Measurements from ENCODE around the gene ANKRD63. TPM values are rescaled to one million over a fixed set of nuclear protein-coding genes. Genes with fewer than 3 reads are reported as not detected.

The ANKRD63 gene
- total RNA-seq, 2 donors from 2014 or later = not detected

- intact Hi-C loops (cut with DNase I) = no loop called here
- Histone ChIP-seq H3K9me3 (no peaks in the 10 kb centered on the region), H3K36me3 (replicated peaks in 1 of 2; ENCODE audit: insufficient read depth in 1 of 2, low read depth in 2 of 2) (no peaks in the 10 kb centered on the region), H3K4me1 (peaks cover 36% of the 10 kb centered on the region), H3K27me3 (peaks cover 0 to 8% of the 10 kb centered on the region in 2 donors), H3K27ac (no peak overlapping the region), H3K4me3 (no peak overlapping the region)
- ATAC-seq (no peak), DNase-seq (no peak)
- TF ChIP-seq CTCF (IDR thresholded peaks at IDR 0.05) = no peak
- no peak for TF ChIP-seq POLR2A (IDR thresholded peaks at IDR 0.05)
- WGBS, 2 donors = 90 to 91% methylated on average over 15 to 20 of the region's 20 CpGs
These were observed 11.3 kb upstream of the ANKRD63 start for GRCh38 chr15:40293905-40294895.

- H3K36me3 ChIP-seq (replicated peaks in 1 of 2; ENCODE audit: insufficient read depth in 1 of 2, low read depth in 2 of 2) = no peaks in the 10 kb centered on the region
- DNase-seq (no peak), ATAC-seq (no peak)
- intact Hi-C loops (cut with DNase I) = no loop called here
- H3K9me3 ChIP-seq = no peaks in the 10 kb centered on the region
- TF ChIP-seq POLR2A (IDR thresholded peaks at IDR 0.05) (no peak), CTCF (IDR thresholded peaks at IDR 0.05) (no peak)
- peaks cover 0 to 8% of the 10 kb centered on the region in 2 donors for H3K27me3 ChIP-seq
- H3K4me1 ChIP-seq = peaks cover 45% of the 10 kb centered on the region
- no peak overlapping the region for H3K27ac ChIP-seq
- H3K4me3 ChIP-seq = no peak overlapping the region
These were observed 10.1 kb upstream of the ANKRD63 start for GRCh38 chr15:40293006-40293405.

GRCh38 chr15:40292246-40292645 is 9.4 kb upstream of the ANKRD63 start:
- H3K27me3 ChIP-seq = peaks cover 0 to 8% of the 10 kb centered on the region in 2 donors
- H3K36me3 ChIP-seq (replicated peaks in 1 of 2; ENCODE audit: insufficient read depth in 1 of 2, low read depth in 2 of 2) = no peaks in the 10 kb centered on the region
- TF ChIP-seq CTCF (IDR thresholded peaks at IDR 0.05) (no peak), POLR2A (IDR thresholded peaks at IDR 0.05) (no peak)
- no peak overlapping the region for H3K27ac ChIP-seq
- no peaks in the 10 kb centered on the region for H3K9me3 ChIP-seq
- no peak overlapping the region for H3K4me3 ChIP-seq
- intact Hi-C loops (cut with DNase I) = no loop called here
- peaks cover 45% of the 10 kb centered on the region for H3K4me1 ChIP-seq
- ATAC-seq = no peak
- no peak for DNase-seq
- WGBS, 2 donors = 80 to 85% methylated on average over 1 to 3 of the region's 3 CpGs

DNA sequence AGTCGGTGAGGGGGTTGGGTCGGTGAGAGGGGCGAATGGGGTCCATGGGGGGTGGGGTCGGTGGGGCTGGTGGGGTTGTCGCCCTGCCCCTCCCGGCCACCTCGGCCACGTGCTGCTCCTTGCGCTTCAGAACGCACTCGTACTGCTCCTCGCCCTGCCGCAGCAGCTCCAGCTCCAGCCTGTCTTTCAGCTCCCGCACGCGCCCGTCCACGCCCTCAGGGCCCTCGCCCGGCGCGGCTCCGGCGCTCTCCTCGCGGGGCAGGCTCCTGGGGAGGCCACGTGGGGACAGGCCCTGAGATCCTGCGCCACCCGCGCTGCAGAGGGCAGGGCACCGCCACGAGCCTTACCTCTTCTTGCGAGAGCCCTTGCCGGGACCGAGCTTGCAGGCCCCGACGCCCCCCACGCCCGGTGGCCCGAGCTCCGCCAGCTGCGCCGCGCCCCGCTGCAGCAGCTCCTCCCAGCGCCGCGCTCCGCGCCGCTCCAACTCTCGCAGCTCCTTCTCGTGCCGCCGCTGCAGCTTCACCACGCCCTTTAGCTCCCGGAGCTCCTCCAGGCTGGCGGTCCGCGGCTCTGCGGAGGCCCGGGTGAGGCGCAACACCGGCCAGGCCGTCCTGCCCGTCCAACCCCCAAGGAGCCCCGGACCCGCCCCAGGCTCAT is 8.2 kb upstream of the ANKRD63 start:
- Histone ChIP-seq H3K4me3 (no peak overlapping the region), H3K4me1 (peaks cover 37% of the 10 kb centered on the region), H3K36me3 (replicated peaks in 1 of 2; ENCODE audit: insufficient read depth in 1 of 2, low read depth in 2 of 2) (no peaks in the 10 kb centered on the region), H3K27me3 (peaks cover 0 to 8% of the 10 kb centered on the region in 2 donors), H3K9me3 (no peaks in the 10 kb centered on the region), H3K27ac (no peak overlapping the region)
- intact Hi-C loops (cut with DNase I) = no loop called here
- no peak for TF ChIP-seq POLR2A (IDR thresholded peaks at IDR 0.05)
- TF ChIP-seq CTCF (IDR thresholded peaks at IDR 0.05) = no peak
- 19 to 21% methylated on average over 18 to 67 of the region's 68 CpGs for WGBS, 2 donors
- DNase-seq (peak; percentile 39 to 67 (median 56)), ATAC-seq (peak; percentile 64)
